NCI-H774 (cell line): ENCODE measurements around the gene SCRN2.
A peak's percentile ranks its signal among the peaks of the same experiment; 100 is the strongest.

ENCODE experiments used
- DNase-seq: peaks from one replicate; lab custom pipeline; 2025; lab: John Stamatoyannopoulos, UW

The SCRN2 gene

DNA sequence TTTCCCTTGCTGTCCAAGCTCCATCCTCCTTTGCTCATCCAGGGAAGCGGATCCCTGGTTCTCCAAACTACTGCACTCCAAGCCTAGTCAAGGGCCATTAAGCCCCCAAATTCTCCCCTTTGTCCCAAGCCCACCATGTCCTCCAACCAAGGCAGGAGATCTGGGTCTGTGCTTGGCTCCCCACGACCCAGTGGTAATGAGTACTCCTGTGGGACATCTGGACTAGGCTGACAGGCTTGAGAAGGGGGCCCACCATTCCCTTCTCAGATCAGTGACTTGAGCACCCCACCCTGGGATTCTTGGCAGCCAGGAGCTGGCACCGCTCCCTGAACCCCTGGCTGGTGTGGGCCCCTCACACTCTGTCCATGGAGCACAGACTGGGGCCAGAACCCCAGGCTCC lies 36.6 kb downstream of the SCRN2 start:
- DNase-seq: no peak

DNA sequence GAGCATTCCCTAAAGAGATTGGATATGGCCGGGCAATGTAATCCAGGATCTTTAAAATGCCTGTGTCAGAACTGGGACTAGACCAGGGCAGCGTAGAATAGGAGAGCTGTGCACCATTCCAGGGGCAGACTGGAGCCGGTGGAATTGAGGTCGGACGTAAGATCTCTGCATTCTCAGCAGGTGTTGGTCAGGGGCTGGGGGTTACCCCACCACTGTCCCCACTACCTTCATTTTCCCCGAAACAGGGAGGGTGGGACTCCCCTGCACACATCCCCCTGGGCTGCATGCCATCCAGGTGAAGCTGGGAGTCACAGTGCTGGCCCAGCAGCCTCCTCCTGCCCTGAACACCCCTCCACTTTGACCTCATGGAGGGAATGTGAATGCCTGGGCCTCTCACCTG lies 37.3 kb downstream of the SCRN2 start:
- no peak for DNase-seq

DNA sequence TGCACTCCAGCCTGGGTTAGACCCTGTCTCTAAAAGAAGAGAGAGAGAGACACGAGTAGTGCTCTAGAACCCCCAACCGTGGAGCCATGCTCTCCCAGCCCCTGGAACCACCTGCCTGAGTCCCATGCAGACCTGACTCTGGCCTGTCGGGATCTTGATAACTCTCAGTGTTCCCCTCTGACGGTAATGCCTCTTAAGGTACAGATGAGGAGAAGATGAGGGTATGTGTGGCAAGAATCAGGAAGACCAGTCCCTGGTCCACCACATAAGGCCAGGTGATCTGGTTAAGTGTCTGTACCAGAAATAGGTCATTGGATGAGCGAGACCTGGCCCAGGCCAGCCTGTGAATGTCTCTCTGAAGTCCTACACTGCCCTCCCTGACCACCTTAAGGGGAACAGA lies 37.9 kb downstream of the SCRN2 start:
- no peak for DNase-seq

DNA sequence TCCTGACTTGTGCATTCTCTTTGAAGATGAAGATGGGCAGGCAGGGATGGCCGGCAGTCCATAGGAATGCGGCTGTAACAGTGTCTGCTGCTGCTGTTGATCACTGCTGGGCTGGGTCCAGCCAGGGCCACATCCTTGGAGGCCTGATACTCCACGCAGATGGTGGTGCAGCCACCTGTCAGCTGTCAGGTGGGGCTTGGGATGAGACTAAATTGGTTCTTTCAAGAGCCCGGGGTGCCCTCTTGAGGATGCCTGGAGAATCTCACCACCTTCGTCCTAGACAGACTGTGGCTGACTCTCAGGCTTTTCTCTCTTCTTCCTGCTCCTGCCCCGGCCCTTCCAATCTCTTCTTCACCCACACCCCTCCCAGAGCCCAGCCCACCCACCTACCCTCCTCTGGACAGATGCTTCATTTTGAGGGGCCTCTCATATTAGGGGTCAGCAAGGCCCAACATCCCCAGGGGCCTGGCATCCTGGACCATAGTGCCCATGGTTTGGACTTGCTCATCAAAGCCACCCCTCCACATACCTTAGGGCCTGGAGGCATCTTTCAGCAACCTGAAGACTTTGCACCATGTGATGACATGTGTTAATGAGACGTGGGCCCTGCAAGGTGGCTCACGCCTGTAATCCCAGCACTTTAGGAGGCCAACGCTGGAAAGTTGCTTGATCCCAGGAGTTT lies 38.6 kb downstream of the SCRN2 start:
- peak; percentile 63 for DNase-seq

DNA sequence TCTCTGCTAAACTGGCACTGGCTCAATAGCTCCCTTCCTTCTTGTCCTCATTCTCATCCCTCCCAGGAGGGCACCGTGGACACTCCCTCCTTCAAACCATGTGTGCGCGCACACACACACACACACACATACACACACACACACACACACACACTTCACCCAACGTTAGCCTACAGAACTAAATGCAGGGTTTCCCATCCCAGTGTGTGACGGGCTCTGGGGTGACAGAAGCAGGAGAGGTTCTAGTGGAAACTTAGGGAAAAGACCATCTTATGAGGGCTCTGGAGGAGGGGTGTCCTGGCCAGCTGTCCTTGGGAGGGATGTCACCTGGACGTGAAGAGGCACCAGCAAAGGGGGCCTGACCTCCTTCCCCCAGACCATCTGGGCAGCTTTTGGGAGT lies 39.2 kb downstream of the SCRN2 start:
- no peak for DNase-seq

DNA sequence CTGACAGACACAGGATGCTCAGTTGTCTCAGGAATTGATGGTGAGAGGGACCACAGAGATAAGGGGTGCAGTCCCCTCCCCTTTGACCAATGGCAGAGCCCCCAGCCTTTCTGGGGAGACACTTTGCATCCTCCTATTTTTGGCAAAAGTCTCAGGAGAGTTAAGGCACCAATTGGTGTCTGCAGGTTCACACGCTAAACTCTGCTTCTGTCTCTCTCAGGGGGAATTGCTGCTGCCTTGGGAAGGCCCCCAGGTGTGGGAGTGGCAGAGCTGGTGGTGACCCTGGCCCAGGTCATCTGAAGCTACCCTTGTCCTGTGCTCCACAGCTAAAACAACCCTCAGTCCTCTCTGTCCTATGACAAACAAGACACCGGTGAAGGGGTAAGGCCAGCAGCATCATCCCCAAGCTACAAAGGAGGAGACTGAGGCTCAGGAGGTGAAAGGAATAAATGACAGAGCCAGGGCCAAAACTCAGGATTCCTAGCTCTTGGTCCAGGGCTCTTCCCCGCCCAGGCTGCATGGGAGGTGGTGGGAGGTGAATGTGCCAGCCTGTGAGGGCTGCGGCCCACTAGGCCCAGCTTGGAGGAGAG lies 39.8 kb downstream of the SCRN2 start:
- no peak for DNase-seq

DNA sequence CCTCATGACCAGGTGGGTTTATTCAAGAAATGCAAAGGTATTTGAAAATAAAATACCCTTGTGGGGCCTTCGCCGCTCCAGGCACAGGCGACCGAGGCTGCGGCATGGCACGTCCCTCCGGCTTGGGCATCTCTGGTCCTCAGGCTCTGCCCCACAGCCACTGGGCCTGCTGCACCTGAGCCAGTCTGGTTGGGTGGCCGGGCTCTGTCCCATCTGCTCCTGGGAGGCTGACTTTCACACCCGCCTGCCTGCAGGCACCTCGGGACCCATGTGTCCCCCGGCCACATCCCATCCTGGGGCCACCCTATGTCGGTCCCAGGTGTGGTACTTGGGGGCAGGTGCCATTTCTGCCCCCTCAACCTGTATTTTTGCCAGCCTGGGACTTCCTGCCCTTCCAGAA lies 40.4 kb downstream of the SCRN2 start:
- DNase-seq: no peak

DNA sequence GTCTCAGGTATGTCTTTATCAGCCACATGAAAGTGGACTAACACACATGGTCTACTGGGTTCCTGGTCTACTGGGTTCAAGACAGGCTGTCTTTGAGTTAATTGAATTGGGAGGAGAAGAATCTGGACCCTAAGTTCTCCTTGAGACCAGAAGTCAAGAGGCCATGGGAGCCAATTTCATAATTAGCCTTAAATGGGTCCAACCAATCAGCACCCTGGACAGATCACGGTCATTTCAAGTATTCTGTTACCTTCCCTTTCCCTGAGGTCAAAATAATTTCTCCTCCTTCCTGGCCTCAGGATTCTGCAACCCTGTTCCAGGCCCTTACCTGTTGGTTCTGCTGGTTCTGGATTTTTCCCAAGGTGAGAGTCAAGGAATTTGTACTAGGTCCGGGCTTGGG lies 43.3 kb downstream of the SCRN2 start:
- DNase-seq: no peak

DNA sequence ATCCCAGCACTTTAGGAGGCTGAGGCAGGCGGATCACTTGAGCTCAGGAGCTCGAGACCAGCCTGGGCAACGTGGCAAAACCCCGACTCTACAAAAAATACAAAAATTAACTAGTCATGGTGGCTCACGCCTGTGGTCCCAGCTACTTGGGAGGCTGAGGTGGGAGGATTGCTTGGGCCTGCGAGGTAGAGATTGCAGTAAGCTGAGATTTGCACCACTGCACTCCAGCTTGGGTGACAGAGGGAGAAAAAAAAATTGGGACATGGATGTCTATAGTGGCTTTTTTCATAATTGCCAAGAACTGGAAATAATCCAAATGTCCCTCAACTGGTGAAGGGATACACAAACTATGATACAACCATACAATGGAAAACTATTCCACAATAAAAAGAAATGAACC lies 48.1 kb downstream of the SCRN2 start:
- DNase-seq: no peak

DNA sequence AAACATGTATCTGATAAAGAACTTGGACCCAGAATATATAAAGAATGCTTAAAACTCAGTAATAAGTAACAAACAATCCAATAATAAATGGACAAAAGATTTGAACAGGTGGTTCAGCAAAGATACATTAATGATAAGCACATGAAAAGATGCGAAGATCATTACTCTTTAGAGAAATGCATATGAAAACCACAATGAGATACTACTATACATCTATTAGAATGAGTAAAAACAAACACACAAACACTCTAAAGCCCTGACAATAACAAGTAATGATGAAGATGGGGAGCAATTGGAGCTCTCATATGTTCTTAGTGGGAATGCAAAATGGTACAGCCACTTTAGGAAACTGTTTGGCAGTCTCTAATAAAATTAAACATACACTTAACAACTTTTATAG lies 48.6 kb downstream of the SCRN2 start:
- DNase-seq: no peak

DNA sequence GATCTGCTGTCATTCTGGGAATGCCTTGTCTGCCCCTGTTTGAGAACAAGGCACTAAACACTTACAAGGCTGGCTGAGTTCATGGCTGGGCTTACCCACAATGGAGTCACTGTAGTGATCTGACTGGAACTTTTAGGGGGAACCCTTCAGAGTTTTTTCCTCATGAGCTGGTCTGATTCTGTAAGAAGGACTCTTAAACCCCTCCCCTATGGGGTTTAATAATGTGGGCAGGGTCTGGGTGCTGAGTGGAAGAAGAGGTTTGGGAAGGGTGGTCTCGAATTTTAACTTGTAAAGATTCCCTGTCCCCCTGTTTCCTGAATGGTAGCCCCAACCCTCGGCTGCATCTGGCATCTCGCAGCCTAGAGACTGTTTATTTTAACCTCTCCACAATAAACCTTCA lies 50.0 kb downstream of the SCRN2 start:
- no peak for DNase-seq

DNA sequence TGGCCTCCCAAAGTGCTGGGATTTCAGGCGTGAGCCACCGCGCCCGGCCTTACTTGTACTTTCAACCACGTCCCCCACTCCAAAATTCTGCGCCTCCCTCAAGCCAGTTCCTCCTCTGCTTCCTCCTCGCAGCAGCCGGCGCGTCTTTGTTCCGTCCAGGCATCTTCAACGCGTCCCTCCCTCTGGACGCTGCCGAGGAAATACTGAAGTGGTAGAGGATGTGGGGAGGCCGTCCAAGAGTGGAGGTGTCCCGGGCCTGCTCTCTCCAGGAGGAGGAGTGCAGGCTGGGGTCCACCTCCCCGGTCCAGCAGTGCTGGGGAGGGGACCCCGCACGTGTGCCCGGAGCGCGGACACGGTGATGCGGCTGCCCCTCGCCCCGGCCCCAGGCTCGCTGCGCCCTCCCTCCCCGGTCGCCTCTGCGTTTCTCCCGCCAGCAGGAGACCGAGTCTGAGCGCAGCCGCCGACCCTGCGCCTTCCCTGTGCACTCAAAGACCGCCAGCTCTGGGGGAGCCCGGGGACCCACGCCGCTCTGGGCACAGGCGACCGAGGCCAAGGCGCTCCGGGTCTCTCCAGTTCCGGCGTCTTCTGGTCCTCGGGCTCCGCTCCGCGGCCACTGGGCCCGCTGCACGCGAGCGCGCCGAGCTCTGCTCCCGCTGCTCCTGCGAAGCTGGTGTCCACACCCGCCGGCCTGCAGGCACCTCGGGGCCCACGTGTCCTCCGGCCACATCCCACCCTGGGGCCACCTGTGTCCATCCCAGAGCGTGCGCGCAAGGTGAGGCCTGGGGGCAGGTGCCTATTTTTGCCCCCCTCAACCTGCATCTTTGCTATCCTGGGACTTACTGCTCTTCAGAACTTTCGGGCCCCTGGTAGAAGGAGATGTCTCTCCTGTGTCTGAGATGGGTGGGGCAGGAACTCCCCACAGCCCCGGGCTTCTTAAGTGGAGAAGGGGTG lies 51.2 kb downstream of the SCRN2 start:
- DNase-seq: peak; percentile 44
